Liver (tissue), 3 donors: ENCODE results near the gene IL18BP.

Experiments
- CTCF ChIP-seq: fragments of 150-350 bp; IDR thresholded peaks from 2 replicates; pipeline ENCODE4 v1.5.1; 2017; ENCODE audit warnings: improper control_type of control experiment, low read depth, low read length; ENCODE audit not compliant: missing input control
- FOXA1 ChIP-seq: IDR thresholded peaks from 2 replicates; pipeline ENCODE4 v1.6.1; 2016; ENCODE audit warnings: antibody characterized with exemption
- RAD21 ChIP-seq, 2 donors: IDR thresholded peaks; 2 replicates each; pipeline ENCODE4 v1.6.1; 2016; ENCODE audit warnings: antibody characterized with exemption in 2 of 2, mild to moderate bottlenecking in 2 of 2
- donor health status: healthy.
- donor health status: healthy.

- TF ChIP-seq FOXA1 = no peak
- no peak for TF ChIP-seq CTCF
- TF ChIP-seq RAD21 (IDR thresholded peaks at IDR 0.05) = no peak
Observed at GRCh38 chr11:71977090-71977489, 21.6 kb upstream of the IL18BP start.
